Measurements from ENCODE around the gene POC1A.

- TF ChIP-seq CTCF (conservative IDR thresholded peaks at IDR 0.05) = no peak
- TF ChIP-seq ZFX (IDR thresholded peaks at IDR 0.05) = no peak
These were observed 6.4 kb downstream of the POC1A start for GRCh38 chr3:52147804-52148203.

All from C4-2B (cell line).